Lower leg skin (tissue), 4 donors: Measurements from ENCODE around the gene MAST4. TPM values are rescaled to one million over a fixed set of nuclear protein-coding genes. Genes with fewer than 3 reads are reported as not detected.

Experiments
- DNase-seq, 2 donors: peaks; one replicate each; pipeline ENCODE4 v3.0.0-alpha.2; 2019; ENCODE audit warnings: low spot score in 2 of 2
- H3K4me3 ChIP-seq: fragments of 200-600 bp; sonication (generic); 2 replicates; pipeline ENCODE4 v1.5.1; 2017; ENCODE audit warnings: mild to moderate bottlenecking, low read depth; ENCODE audit not compliant: poor library complexity, severe bottlenecking
- POLR2A ChIP-seq, 2 donors: fragments of 450-650 bp; IDR thresholded peaks; one replicate each; pipeline ENCODE4 v1.6.1; 2016 to 2017; ENCODE audit warnings: antibody characterized with exemption in 2 of 2, mild to moderate bottlenecking in 1 of 2, moderate library complexity in 1 of 2
- WGBS, 2 donors: methylation state at CpG; one replicate each; pipeline ENCODE4 v1.1.5; 2018; 5-methylcytosine and 5-hydroxymethylcytosine counted together
- intact Hi-C: fragments of 100-400 bp; cut with DNase I; formaldehyde crosslinking; loops from one replicate; pipeline ENCODE4 v1.15.0; 2023; ENCODE audit warnings: low total_unique reads
- total RNA-seq, 4 donors: library from RNA; depleted of rRNA; stranded (reverse); fragments of >200 nt; gene quantifications; one replicate each; pipeline ENCODE4 v1.1.0, GENCODE V29; 2016
- TF ChIP-seq, protein P1 (sequence below), 3 donors: fragments of 450-650 bp; IDR thresholded peaks; one replicate each; pipeline ENCODE4 v1.5.1; 2016; ENCODE audit warnings: antibody characterized with exemption in 3 of 3, mild to moderate bottlenecking in 3 of 3, moderate library complexity in 2 of 3

Gene MAST4
- total RNA-seq, 4 donors from 2014 or later, result 49.0 to 109 (median 55.5) TPM

DNA sequence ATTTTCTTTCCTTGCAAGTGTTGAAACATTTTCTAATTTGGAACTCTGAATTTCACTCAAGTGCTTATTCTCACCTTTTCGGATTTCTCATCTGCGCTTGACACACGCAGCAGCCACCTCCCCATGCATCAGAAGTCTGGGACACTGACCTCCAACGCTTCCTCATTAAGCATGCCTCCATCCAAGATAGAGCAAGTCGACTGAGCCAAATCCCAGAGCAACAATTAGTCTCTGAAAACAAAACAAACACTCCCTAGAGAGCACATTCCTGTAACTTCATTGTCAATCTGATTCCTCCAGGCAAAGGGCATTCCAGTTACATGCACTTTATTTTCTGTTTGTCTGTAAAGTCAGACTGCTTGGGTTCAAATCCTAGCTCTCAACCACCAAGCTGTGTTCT, 594.7 kb downstream of the MAST4 start:
- DNase-seq, result no peak
- no peak for TF ChIP-seq POLR2A (IDR thresholded peaks at IDR 0.05)
- TF ChIP-seq, protein P1, sequence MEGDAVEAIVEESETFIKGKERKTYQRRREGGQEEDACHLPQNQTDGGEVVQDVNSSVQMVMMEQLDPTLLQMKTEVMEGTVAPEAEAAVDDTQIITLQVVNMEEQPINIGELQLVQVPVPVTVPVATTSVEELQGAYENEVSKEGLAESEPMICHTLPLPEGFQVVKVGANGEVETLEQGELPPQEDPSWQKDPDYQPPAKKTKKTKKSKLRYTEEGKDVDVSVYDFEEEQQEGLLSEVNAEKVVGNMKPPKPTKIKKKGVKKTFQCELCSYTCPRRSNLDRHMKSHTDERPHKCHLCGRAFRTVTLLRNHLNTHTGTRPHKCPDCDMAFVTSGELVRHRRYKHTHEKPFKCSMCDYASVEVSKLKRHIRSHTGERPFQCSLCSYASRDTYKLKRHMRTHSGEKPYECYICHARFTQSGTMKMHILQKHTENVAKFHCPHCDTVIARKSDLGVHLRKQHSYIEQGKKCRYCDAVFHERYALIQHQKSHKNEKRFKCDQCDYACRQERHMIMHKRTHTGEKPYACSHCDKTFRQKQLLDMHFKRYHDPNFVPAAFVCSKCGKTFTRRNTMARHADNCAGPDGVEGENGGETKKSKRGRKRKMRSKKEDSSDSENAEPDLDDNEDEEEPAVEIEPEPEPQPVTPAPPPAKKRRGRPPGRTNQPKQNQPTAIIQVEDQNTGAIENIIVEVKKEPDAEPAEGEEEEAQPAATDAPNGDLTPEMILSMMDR (IDR thresholded peaks at IDR 0.05), result no peak
- intact Hi-C loops, result no loop called here
- H3K4me3 ChIP-seq, result no peak overlapping the region
- 60 to 63% methylated on average over 5 of the region's 5 CpGs for WGBS, 2 donors

DNA sequence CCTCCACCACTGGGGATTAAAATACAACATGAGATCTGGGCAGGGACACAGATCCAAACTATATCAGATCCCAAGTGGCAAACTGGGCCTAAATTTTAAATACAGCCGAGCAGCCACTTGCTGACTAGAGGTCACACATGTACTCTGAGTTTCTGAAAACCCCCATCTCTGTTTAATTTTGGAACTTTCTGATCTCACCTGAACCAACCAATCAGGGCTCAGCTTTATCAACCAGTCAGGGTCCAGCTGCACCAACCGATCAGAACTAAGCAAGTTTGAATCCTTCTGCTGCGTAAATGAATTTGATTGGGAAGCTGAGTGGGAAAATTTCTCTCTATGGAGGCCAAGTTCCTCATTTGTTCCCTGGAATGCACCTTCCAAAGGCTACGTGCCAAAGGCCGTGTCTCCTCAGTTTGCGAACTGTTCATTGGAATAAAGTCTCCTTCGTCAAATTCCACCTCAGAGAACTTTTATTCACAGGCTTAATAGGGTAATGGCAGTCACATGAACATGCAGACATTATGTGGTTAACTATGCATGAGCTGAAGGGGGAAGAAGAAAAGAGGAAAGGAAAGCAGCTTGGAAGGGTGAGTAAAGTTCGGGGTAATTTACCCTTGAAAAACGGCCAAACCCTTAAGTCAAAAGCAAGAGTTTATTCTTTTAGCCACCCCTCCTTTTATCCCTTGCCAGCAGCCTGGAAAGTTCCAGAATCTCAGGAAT, 596.7 kb downstream of the MAST4 start:
- no peak for DNase-seq
- H3K4me3 ChIP-seq, result no peak overlapping the region
- 42 to 58% methylated on average over 9 of the region's 9 CpGs for WGBS, 2 donors
- TF ChIP-seq, protein P1 (IDR thresholded peaks at IDR 0.05), result no peak
- intact Hi-C loops, result no loop called here

DNA sequence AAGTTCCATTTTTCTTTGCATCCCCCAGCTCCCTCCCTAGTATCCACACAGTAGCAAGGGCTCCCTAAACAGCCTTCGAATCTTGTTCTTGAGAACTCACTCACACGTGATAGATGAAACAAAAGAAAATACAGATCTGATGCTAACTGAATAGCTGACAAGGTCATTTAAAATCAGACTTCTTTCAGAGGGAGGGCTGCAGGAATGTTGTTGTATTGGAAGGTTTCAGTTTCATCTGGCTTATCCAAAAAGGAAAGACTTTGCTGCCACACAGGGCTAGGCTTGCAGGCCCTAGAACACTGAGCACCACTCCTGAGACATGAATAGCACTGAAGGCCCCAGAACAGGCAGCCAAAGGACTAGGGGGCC, 597.2 kb downstream of the MAST4 start:
- no peak overlapping the region for H3K4me3 ChIP-seq
- DNase-seq, result no peak
- 26 to 30% methylated on average over 2 of the region's 2 CpGs for WGBS, 2 donors
- no peak for TF ChIP-seq POLR2A (IDR thresholded peaks at IDR 0.05)
- TF ChIP-seq, protein P1 (IDR thresholded peaks at IDR 0.05), result no peak
- intact Hi-C loops, result no loop called here

DNA sequence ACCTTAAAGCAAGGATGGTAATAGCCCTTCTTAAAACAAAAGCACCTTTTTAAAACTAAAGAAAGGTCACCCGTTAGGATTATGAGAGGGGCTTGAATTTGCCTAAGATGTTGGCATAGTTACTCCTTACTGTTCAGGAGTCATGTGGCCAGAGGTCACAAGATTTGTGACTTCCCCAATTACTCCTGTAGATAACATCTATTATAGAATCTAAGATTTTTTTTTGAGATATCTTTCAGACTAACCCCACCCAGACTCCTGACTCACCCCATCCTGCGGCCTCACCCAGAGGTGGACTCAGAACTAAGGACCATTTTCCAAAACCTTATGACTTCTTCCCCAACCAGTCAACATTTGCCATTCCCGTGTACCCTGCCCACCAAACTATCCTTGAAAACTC, 598.0 kb downstream of the MAST4 start:
- H3K4me3 ChIP-seq, result no peak overlapping the region
- intact Hi-C loops, result no loop called here
- WGBS, 2 donors, result 86 to 89% methylated on average over 3 of the region's 3 CpGs
- no peak for TF ChIP-seq POLR2A (IDR thresholded peaks at IDR 0.05)
- TF ChIP-seq, protein P1 (IDR thresholded peaks at IDR 0.05), result no peak
- DNase-seq, result no peak

DNA sequence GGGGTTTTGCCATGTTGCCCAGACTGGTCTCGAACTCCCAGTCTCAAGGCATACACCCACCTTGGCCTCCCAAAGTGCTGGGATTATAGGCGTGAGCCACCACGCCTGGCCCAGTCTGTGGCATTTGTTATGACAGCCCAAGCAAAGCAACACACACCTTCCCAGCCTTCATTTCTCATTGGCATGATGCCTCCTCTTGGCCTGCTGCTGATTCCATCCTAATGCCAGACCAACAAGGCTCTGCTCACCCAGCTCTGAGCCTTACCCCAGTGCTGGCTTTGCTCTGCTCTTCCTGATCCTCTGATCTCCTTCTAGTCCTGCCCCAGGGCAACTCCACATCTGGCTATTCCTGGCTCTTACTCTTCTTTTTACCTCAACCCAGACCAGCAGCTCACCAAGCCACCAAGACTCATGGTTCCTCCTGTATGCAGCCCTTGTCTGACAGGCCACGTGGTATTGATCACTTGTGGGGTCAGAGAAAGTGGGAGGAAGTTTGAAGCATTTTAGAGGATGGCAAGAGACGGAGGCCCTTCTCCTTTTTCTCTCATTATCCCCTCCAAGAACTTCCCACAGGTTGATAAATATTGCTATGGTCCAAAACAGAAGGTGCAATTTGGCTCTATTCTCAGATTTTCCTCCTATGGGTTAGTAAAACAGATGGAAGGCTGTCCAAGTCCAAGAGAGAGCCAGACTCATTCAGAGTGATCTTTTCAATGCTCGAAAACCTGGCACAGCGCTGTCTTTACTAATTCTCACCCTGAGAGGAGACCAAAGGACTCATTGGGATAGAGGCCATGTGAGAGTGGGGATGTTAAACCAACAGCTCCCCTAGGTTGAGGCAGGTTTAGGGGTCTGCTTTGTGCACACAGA, 599.4 kb downstream of the MAST4 start:
- intact Hi-C loops, result no loop called here
- DNase-seq, result no peak
- TF ChIP-seq, protein P1 (IDR thresholded peaks at IDR 0.05), result no peak
- H3K4me3 ChIP-seq, result no peak overlapping the region
- WGBS, 2 donors, result 87 to 88% methylated on average over 7 of the region's 7 CpGs
